Measurements from ENCODE around the gene SLCO4A1. TPM values are rescaled to one million over a fixed set of nuclear protein-coding genes. Genes with fewer than 3 reads are reported as not detected.

SLCO4A1 gene
- total RNA-seq, 1 donor from 2014 or later: 13.7 TPM

- ATAC-seq: no peak
Observed at GRCh38 chr20:62702013-62702300, 59.7 kb downstream of the SLCO4A1 start.

GRCh38 chr20:62702895-62703852, 60.9 kb downstream of the SLCO4A1 start:
- ATAC-seq: peak; percentile 79

- no peak for ATAC-seq
Observed at GRCh38 chr20:62703853-62704228, 61.5 kb downstream of the SLCO4A1 start.

- peak; percentile 34 for ATAC-seq
Observed at GRCh38 chr20:62704341-62704948, 62.1 kb downstream of the SLCO4A1 start.

GRCh38 chr20:62705627-62706026, 63.3 kb downstream of the SLCO4A1 start:
- no peak for ATAC-seq

- no peak for ATAC-seq
Observed at GRCh38 chr20:62706344-62706743, 64.0 kb downstream of the SLCO4A1 start.

GRCh38 chr20:62706857-62707256, 64.6 kb downstream of the SLCO4A1 start:
- ATAC-seq: no peak

GRCh38 chr20:62707276-62707920, 65.1 kb downstream of the SLCO4A1 start:
- ATAC-seq: no peak

- ATAC-seq: no peak
Observed at GRCh38 chr20:62707921-62708521, 65.7 kb downstream of the SLCO4A1 start.

- no peak for ATAC-seq
Observed at GRCh38 chr20:62708591-62709536, 66.6 kb downstream of the SLCO4A1 start, which contains the start of gene NTSR1. NTSR1 (plus strand) TSS chr20:62708836; CDS start chr20:62709208, 372 bp downstream.

GRCh38 chr20:62709537-62709905, 67.2 kb downstream of the SLCO4A1 start:
- ATAC-seq: no peak

GRCh38 chr20:62710221-62710885, 68.0 kb downstream of the SLCO4A1 start:
- ATAC-seq: no peak

- ATAC-seq: peak; percentile 16
Observed at GRCh38 chr20:62710886-62711702, 68.8 kb downstream of the SLCO4A1 start.

- no peak for ATAC-seq
Observed at GRCh38 chr20:62711703-62712101, 69.4 kb downstream of the SLCO4A1 start.

- no peak for ATAC-seq
Observed at GRCh38 chr20:62712606-62713005, 70.3 kb downstream of the SLCO4A1 start.

- no peak for ATAC-seq
Observed at GRCh38 chr20:62714006-62714405, 71.7 kb downstream of the SLCO4A1 start.

GRCh38 chr20:62714799-62715198, 72.5 kb downstream of the SLCO4A1 start:
- ATAC-seq: no peak

- ATAC-seq: peak; percentile 6
Observed at GRCh38 chr20:62715201-62715600, 72.9 kb downstream of the SLCO4A1 start.

GRCh38 chr20:62716198-62716940, 74.1 kb downstream of the SLCO4A1 start:
- ATAC-seq: no peak

- no peak for ATAC-seq
Observed at GRCh38 chr20:62716941-62717310, 74.6 kb downstream of the SLCO4A1 start.

All from esophagus mucosa (tissue), 1 donor.